Nephron progenitor cell (in vitro differentiated cells): Measurements from ENCODE around the gene TTPAL.

Experiments
- DNase-seq: peaks from one replicate; pipeline ENCODE4 v3.0.0; 2021
- H3K27ac Mint-ChIP-seq: 2 replicates; pipeline ENCODE4 v1.8.0; 2021; ENCODE audit warnings: mild to moderate bottlenecking, moderate library complexity, mixed read lengths
- H3K27me3 Mint-ChIP-seq: 2 replicates; pipeline ENCODE4 v1.8.0; 2021; ENCODE audit warnings: mild to moderate bottlenecking, low read depth, mixed read lengths; ENCODE audit not compliant: poor library complexity
- H3K36me3 Mint-ChIP-seq: 2 replicates; pipeline ENCODE4 v1.8.0; 2021; ENCODE audit warnings: low read depth, mixed read lengths
- H3K4me1 Mint-ChIP-seq: 2 replicates; pipeline ENCODE4 v1.8.0; 2021; ENCODE audit warnings: mixed read lengths
- H3K4me3 Mint-ChIP-seq: 2 replicates; pipeline ENCODE4 v1.8.0; 2021; ENCODE audit warnings: mild to moderate bottlenecking, moderate library complexity, mixed read lengths
- H3K9me3 Mint-ChIP-seq: 2 replicates; pipeline ENCODE4 v1.8.0; 2021; ENCODE audit warnings: mild to moderate bottlenecking, moderate library complexity, mixed read lengths
- TF ChIP-seq, protein P1 (sequence below): fragments of 200-600 bp; sonication (generic); IDR thresholded peaks from 2 replicates; pipeline ENCODE4 v1.5.0; 2021; ENCODE audit warnings: antibody characterized with exemption

TTPAL gene

DNA sequence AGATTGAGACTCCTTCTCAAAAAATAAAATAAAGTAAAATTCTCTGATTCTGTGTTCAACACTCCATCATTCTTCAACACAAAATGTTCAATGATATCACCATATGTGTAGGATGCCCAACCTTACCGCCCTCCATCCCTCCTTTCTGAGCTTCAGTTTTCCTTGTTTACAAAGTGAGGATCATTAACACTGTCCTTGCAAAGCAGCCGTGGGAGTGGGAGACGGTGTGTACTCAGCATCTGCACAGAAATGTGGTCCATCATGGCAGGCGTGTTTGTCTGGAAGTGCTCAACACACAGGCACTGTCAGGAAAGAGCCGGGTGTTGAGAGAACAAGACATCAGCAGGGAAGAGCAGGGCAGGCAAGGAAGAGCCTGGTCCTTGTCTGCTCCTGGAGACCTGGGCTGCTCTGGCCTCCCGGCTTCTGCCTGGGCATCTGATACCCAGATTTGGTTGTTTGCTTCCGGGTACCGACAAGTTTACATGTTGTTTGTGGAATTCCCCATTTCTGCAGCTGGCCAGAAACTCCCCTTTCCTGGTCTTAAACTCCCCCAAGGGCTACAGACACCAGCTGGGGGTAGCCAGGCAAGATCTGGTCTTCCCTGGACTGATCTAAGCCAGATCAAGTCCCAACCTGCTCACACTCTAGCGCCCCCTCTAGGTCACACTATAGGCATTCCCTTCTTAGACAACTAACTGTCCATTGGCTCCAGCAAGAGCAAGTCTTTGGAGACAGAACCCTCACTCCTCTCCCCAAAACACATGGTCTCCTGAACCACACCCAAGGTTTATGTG, 26.7 kb upstream of the TTPAL start:
- Mint-ChIP-seq H3K4me3 (no peak overlapping the region), H3K27ac (no peak overlapping the region), H3K9me3 (no peaks in the 10 kb centered on the region), H3K27me3 (peaks cover 21% of the 10 kb centered on the region), H3K36me3 (no peaks in the 10 kb centered on the region), H3K4me1 (no peaks in the 10 kb centered on the region)
- TF ChIP-seq, protein P1, sequence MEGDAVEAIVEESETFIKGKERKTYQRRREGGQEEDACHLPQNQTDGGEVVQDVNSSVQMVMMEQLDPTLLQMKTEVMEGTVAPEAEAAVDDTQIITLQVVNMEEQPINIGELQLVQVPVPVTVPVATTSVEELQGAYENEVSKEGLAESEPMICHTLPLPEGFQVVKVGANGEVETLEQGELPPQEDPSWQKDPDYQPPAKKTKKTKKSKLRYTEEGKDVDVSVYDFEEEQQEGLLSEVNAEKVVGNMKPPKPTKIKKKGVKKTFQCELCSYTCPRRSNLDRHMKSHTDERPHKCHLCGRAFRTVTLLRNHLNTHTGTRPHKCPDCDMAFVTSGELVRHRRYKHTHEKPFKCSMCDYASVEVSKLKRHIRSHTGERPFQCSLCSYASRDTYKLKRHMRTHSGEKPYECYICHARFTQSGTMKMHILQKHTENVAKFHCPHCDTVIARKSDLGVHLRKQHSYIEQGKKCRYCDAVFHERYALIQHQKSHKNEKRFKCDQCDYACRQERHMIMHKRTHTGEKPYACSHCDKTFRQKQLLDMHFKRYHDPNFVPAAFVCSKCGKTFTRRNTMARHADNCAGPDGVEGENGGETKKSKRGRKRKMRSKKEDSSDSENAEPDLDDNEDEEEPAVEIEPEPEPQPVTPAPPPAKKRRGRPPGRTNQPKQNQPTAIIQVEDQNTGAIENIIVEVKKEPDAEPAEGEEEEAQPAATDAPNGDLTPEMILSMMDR: peak; percentile 16
- DNase-seq: peak; percentile 31

DNA sequence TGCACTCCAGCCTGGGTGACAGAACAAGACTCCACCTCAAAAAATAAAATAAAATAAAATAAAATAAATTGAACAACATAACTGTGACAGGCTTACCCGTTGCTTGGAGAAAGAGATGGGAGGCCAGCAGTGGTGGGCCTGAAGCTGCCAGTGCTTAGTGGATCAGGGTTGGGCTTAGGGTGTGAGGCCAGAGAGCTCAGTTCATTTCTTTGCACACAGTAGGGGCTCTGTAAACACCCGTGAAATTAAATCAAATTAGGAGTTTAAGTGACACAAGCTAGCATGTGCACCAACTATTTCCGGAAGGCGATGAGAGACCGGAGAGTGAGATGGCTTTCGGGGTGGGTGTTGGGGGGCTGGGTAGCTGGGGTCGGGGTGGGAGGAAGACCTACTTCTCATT, 25.8 kb upstream of the TTPAL start:
- no peaks in the 10 kb centered on the region for H3K9me3 Mint-ChIP-seq
- no peak overlapping the region for H3K4me3 Mint-ChIP-seq
- TF ChIP-seq, protein P1: no peak
- no peaks in the 10 kb centered on the region for H3K36me3 Mint-ChIP-seq
- DNase-seq: no peak
- H3K4me1 Mint-ChIP-seq: no peaks in the 10 kb centered on the region
- H3K27ac Mint-ChIP-seq: no peak overlapping the region
- peaks cover 20% of the 10 kb centered on the region for H3K27me3 Mint-ChIP-seq

DNA sequence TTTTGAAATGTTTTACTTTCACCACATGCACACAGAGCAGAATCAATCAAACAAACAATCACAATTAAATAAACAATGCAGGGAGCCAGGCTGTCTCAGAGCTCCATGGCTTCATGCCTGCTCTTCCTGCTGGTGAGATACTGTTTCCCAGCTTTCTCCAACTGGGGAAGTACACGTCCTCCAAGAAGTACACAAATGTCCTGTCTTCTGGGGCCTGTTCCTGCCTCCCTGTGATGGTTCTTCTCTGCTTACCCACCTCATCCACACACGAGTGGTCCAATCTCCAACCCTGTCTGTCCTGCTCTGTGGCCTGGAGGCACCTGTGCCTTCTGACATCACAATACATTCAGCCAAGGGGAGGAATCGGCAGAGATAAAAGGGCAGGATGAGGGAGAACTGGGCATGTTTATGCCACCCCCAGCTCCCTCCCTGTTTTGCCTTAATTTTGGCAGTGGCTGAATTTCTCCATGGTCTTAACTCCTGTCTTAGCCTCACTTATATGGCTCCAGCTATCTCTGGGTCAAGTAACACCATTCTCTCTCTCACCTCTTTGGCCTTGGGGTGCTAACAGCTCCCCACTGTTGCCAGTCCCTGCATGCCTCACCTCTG, 25.3 kb upstream of the TTPAL start:
- no peak overlapping the region for H3K27ac Mint-ChIP-seq
- no peaks in the 10 kb centered on the region for H3K4me1 Mint-ChIP-seq
- no peak for DNase-seq
- no peak overlapping the region for H3K4me3 Mint-ChIP-seq
- H3K27me3 Mint-ChIP-seq: peaks cover 15% of the 10 kb centered on the region
- H3K9me3 Mint-ChIP-seq: no peaks in the 10 kb centered on the region
- TF ChIP-seq, protein P1: no peak
- no peaks in the 10 kb centered on the region for H3K36me3 Mint-ChIP-seq

DNA sequence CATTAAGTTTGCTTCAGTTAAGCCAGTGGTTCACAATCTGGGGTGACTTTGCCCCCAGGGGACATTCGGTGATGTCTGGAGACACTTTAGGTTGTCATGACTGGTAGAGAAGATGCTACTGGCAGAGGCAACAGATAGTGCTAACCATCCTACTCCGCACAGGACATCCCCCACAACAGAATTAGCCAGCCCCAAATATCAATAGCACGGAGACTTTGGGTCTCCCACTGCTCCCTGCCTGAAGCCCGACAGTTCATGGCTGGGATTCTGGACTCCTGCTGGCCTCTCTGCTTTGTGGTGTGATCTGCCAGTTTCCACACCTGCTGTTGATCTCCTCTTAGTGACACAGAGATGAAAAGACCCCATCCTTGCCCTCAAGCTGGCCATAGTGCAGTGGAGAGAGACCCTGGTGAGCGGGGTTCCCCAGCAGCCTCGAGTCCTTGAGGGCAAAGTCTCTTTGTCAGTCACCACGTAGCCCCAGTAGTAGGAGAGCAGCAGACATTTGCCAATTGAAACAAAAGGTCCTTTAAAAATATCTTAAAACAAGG, 24.7 kb upstream of the TTPAL start:
- Mint-ChIP-seq H3K4me1 (no peaks in the 10 kb centered on the region), H3K27me3 (peaks cover 13% of the 10 kb centered on the region), H3K4me3 (no peak overlapping the region)

DNA sequence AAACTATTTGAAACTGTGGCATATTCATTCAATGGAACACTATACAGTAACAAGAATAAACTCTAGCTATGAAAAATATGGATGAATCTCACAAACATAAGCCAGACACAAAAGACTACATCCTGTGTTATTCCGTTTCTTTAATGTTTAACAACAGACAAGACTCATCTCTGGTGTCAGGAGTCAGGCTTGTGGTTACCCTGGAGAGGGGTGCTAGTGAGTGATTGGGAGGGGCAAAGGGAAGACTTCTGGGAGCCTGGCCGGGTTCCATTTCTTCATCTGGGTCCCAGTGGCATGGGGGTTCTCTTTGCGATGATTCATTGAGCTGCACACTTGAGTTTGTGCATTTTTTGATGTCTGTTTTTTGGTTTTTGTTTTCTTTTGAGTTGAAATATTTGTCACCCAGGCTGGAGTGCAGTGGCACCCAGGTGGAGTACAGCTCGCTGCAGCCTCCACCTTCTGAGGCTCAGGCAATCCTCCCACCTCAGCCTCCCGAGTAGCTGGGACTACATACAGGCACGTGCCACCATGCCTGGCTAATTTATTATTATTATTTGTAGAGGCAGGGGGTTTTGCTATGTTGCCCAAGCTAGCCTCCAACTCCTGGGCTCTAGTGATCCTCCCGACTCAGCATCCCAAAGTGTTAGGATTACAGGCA, 21.2 kb upstream of the TTPAL start:
- DNase-seq: no peak
- Mint-ChIP-seq H3K9me3 (no peaks in the 10 kb centered on the region), H3K36me3 (no peaks in the 10 kb centered on the region)

More for the DNA sequence above, 24.7 kb upstream of the TTPAL start:
- Mint-ChIP-seq H3K27ac (no peak overlapping the region), H3K9me3 (no peaks in the 10 kb centered on the region), H3K36me3 (no peaks in the 10 kb centered on the region)
- DNase-seq: no peak
- TF ChIP-seq, protein P1: no peak

More for the DNA sequence above, 21.2 kb upstream of the TTPAL start:
- no peaks in the 10 kb centered on the region for H3K4me1 Mint-ChIP-seq
- peaks cover 1% of the 10 kb centered on the region for H3K27me3 Mint-ChIP-seq
- TF ChIP-seq, protein P1: no peak
- H3K27ac Mint-ChIP-seq: no peak overlapping the region
- H3K4me3 Mint-ChIP-seq: no peak overlapping the region
